PC-3 (cell line): ENCODE results near the gene CANT1. TPM values are rescaled to one million over a fixed set of nuclear protein-coding genes. Genes with fewer than 3 reads are reported as not detected.

ENCODE experiments used
- ATAC-seq: fragments of 200-7000 bp; cut with Tn5 transposase; 2 replicates; pipeline ENCODE4 v1.9.1; 2020; ENCODE audit warnings: mild to moderate bottlenecking, moderate library complexity
- BruUV-seq: library from RNA; stranded (reverse); fragments of 400-500 nt; replicated peaks from 2 replicates; lab custom pipeline; 2021; lab: Mats Ljungman, UMichigan
- CTCF ChIA-PET: fragments of 300-600 bp; sonication (Branson Sonifier 250); formaldehyde crosslinking; loops from one replicate; lab custom pipeline; 2022; ENCODE audit warnings: antibody characterized with exemption; lab: Charles Lee
- POLR2A ChIA-PET: fragments of 300-600 bp; sonication (Branson Sonifier 250); formaldehyde crosslinking; loops from one replicate; lab custom pipeline; 2022; ENCODE audit warnings: antibody characterized with exemption; ENCODE audit not compliant: unreplicated experiment; lab: Charles Lee
- DNase-seq: peaks from one replicate; pipeline ENCODE4 v3.0.0-alpha.2; 2015
- H2AFZ ChIP-seq: fragments of 300-600 bp; sonication (generic); 2 replicates; pipeline ENCODE4 v1.6.0; 2016; ENCODE audit warnings: antibody characterized with exemption, low read length
- H3F3A ChIP-seq: fragments of 300-600 bp; sonication (generic); one replicate; pipeline ENCODE4 v1.6.0; 2017; ENCODE audit warnings: antibody characterized with exemption, low read length, control low read depth, mild to moderate bottlenecking; ENCODE audit not compliant: unreplicated experiment
- H3K27ac ChIP-seq: fragments of 300-600 bp; sonication (generic); 2 replicates; pipeline ENCODE4 v1.5.1; 2016; ENCODE audit warnings: mild to moderate bottlenecking, low read length
- H3K27me3 ChIP-seq: fragments of 300-600 bp; sonication (generic); 2 replicates; pipeline ENCODE4 v1.6.1; 2016; ENCODE audit warnings: low read length, mixed read lengths
- H3K36me3 ChIP-seq: fragments of 300-600 bp; sonication (generic); 2 replicates; pipeline ENCODE4 v1.6.1; 2016; ENCODE audit warnings: low read depth, mixed run types, low read length, mixed read lengths
- H3K4me1 ChIP-seq: fragments of 300-600 bp; sonication (generic); 2 replicates; pipeline ENCODE4 v1.5.1; 2016; ENCODE audit warnings: low read length; ENCODE audit not compliant: insufficient read depth
- H3K4me2 ChIP-seq: fragments of 300-600 bp; sonication (generic); 2 replicates; pipeline ENCODE4 v1.6.0; 2016; ENCODE audit warnings: low read length
- H3K4me3 ChIP-seq: fragments of 300-600 bp; sonication (generic); 2 replicates; pipeline ENCODE4 v1.5.1; 2016; ENCODE audit warnings: mild to moderate bottlenecking, low read length, mixed read lengths
- H3K79me2 ChIP-seq: fragments of 300-600 bp; sonication (generic); 2 replicates; pipeline ENCODE4 v1.6.1; 2017; ENCODE audit warnings: low read length, mixed read lengths
- H3K9ac ChIP-seq: fragments of 300-600 bp; sonication (generic); 2 replicates; pipeline ENCODE4 v1.6.0; 2016; ENCODE audit warnings: mild to moderate bottlenecking, low read length
- H3K9me2 ChIP-seq: fragments of 300-600 bp; sonication (generic); replicated peaks from 2 replicates; pipeline ENCODE4 v1.6.1; 2016; ENCODE audit warnings: mixed run types, low read length, mixed read lengths
- H3K9me3 ChIP-seq: fragments of 300-600 bp; sonication (generic); 2 replicates; pipeline ENCODE4 v1.6.1; 2016; ENCODE audit warnings: low read length, mixed read lengths
- H4K20me1 ChIP-seq: fragments of 300-600 bp; sonication (generic); 2 replicates; pipeline ENCODE4 v1.6.1; 2016; ENCODE audit warnings: low read length, mixed read lengths
- CTCF ChIP-seq: fragments of 300-600 bp; sonication (generic); conservative IDR thresholded peaks from 2 replicates; pipeline ENCODE4 v1.5.1; 2017; ENCODE audit warnings: antibody characterized with exemption, low read depth, mild to moderate bottlenecking, low read length
- EZH2 ChIP-seq: fragments of 300-600 bp; sonication (generic); IDR thresholded peaks from one replicate; pipeline ENCODE4 v1.6.1; 2017; ENCODE audit warnings: antibody characterized with exemption, mild to moderate bottlenecking, low read length; ENCODE audit not compliant: unreplicated experiment
- EZH2phosphoT487 ChIP-seq: fragments of 300-600 bp; sonication (generic); IDR thresholded peaks from 2 replicates; pipeline ENCODE4 v1.6.1; 2018; ENCODE audit warnings: mild to moderate bottlenecking, antibody characterized with exemption, low read length, borderline replicate concordance
- intact Hi-C: fragments of 100-400 bp; cut with micrococcal nuclease; formaldehyde crosslinking; loops from 2 replicates; pipeline ENCODE4 v1.9.0; 2023
- total RNA-seq: library from RNA; depleted of rRNA; stranded (reverse); fragments of >200 nt; gene quantifications from 2 replicates; pipeline ENCODE4 v1.2.3, GENCODE V29; 2014

CANT1 gene
- total RNA-seq, 1 experiment from 2014 or later, result 191 TPM

GRCh38 chr17:79029327-79030009, 19.9 kb upstream of the CANT1 start:
- H4K20me1 ChIP-seq, result no peaks in the 10 kb centered on the region
- intact Hi-C loops, result no loop called here
- H3K9me3 ChIP-seq, result no peaks in the 10 kb centered on the region
- no peak for ATAC-seq
- peaks cover 39% of the 10 kb centered on the region for H3K4me1 ChIP-seq
- no peaks in the 10 kb centered on the region for H3K79me2 ChIP-seq
- H2AFZ ChIP-seq, result no peak overlapping the region
- H3K27me3 ChIP-seq, result no peaks in the 10 kb centered on the region
- no peaks in the 10 kb centered on the region for H3K36me3 ChIP-seq
- POLR2A ChIA-PET, result no interaction called here
- no peaks in the 10 kb centered on the region for H3K9me2 ChIP-seq
- no peak for TF ChIP-seq EZH2
- TF ChIP-seq CTCF, result no peak
- no peak for TF ChIP-seq EZH2phosphoT487
- no peak overlapping the region for H3K4me3 ChIP-seq
- CTCF ChIA-PET, result no interaction called here
- no peak overlapping the region for H3K27ac ChIP-seq
- H3K9ac ChIP-seq, result no peak overlapping the region
- BruUV-seq, result no TSS peak
- H3F3A ChIP-seq, result no peaks in the 10 kb centered on the region
- no peak overlapping the region for H3K4me2 ChIP-seq
- DNase-seq, result no peak

GRCh38 chr17:79028496-79029326, 19.1 kb upstream of the CANT1 start:
- Histone ChIP-seq H3K9me3 (no peaks in the 10 kb centered on the region), H4K20me1 (no peaks in the 10 kb centered on the region), H3K36me3 (no peaks in the 10 kb centered on the region), H3K9me2 (no peaks in the 10 kb centered on the region), H3F3A (no peaks in the 10 kb centered on the region), H2AFZ (no peak overlapping the region), H3K27me3 (no peaks in the 10 kb centered on the region), H3K79me2 (no peaks in the 10 kb centered on the region), H3K4me2 (0 out of 2 replicates have a peak overlapping the region, but pooled peaks have one; percentile 81), H3K4me1 (peaks cover 44% of the 10 kb centered on the region), H3K9ac (no peak overlapping the region), H3K4me3 (no peak overlapping the region), H3K27ac (no peak overlapping the region)
- TF ChIP-seq CTCF (peak; percentile 59), EZH2phosphoT487 (no peak)
- no TSS peak for BruUV-seq
- POLR2A ChIA-PET, result interaction anchor here (0.5 to 0.6 kb wide), 2 partner anchors 10 to 12 kb away, joined by 3 read pairs; no protein-coding TSS in a partner anchor
- CTCF ChIA-PET, result interaction anchor here (1.0 to 1.1 kb wide), 2 partner anchors 13 to 15 kb away, joined by 4 to 6 read pairs; no protein-coding TSS in a partner anchor
- intact Hi-C loops, result no loop called here
- ATAC-seq (no peak), DNase-seq (no peak)
